Panc1 (cell line): ENCODE data around the gene SLC6A6. TPM values are rescaled to one million over a fixed set of nuclear protein-coding genes. Genes with fewer than 3 reads are reported as not detected.
A peak's percentile ranks its signal among the peaks of the same experiment; 100 is the strongest.

ENCODE experiments used
- ATAC-seq: fragments of 200-7000 bp; cut with Tn5 transposase; 2 replicates; pipeline ENCODE4 v1.9.1; 2020; ENCODE audit warnings: mild to moderate bottlenecking, moderate library complexity
- BruUV-seq: library from RNA; stranded (reverse); fragments of 400-500 nt; replicated peaks from 2 replicates; lab custom pipeline; 2021; lab: Mats Ljungman, UMichigan
- CTCF ChIA-PET: fragments of 300-600 bp; sonication (Branson Sonifier 250); formaldehyde crosslinking; loops from one replicate; lab custom pipeline; 2022; ENCODE audit warnings: antibody characterized with exemption; lab: Charles Lee
- POLR2A ChIA-PET: fragments of 300-600 bp; sonication (Branson Sonifier 250); formaldehyde crosslinking; loops from one replicate; lab custom pipeline; 2022; ENCODE audit warnings: antibody characterized with exemption; lab: Charles Lee
- DNase-seq: peaks from one replicate; pipeline ENCODE4 v3.0.0-alpha.2; 2010; ENCODE audit warnings: low read depth, low spot score
- H3K27ac ChIP-seq: 2 replicates; pipeline ENCODE4 v1.5.1; 2011; ENCODE audit warnings: mild to moderate bottlenecking, low read length, inconsistent platforms
- H3K27me3 ChIP-seq: fragments of 200-500 bp; sonication (Bioruptor generic); 2 replicates; pipeline ENCODE4 v1.6.0; 2014; ENCODE audit warnings: low read length, inconsistent platforms; ENCODE audit not compliant: control insufficient read depth, insufficient read depth
- H3K36me3 ChIP-seq: fragments of 200-500 bp; sonication (Bioruptor generic); 2 replicates; pipeline ENCODE4 v1.5.1; 2014; ENCODE audit warnings: inconsistent platforms, mild to moderate bottlenecking, low read length, moderate library complexity; ENCODE audit not compliant: control insufficient read depth, insufficient read depth
- H3K4me1 ChIP-seq: 2 replicates; pipeline ENCODE4 v1.5.1; 2011; ENCODE audit warnings: inconsistent platforms, mild to moderate bottlenecking, low read length, moderate library complexity; ENCODE audit not compliant: control insufficient read depth, insufficient read depth
- H3K4me3 ChIP-seq, 2 experiments: 2 replicates each; pipeline ENCODE4 v1.5.1; 2011 to 2012; ENCODE audit warnings: low read depth in 2 of 2, low read length in 2 of 2, mild to moderate bottlenecking in 2 of 2, inconsistent platforms in 1 of 2, moderate library complexity in 1 of 2
- H3K9me3 ChIP-seq: fragments of 200-500 bp; sonication (Bioruptor generic); 2 replicates; pipeline ENCODE4 v1.5.1; 2014; ENCODE audit warnings: low read depth, mild to moderate bottlenecking, inconsistent platforms, low read length, moderate library complexity; ENCODE audit not compliant: control insufficient read depth, insufficient read depth
- POLR2AphosphoS5 ChIP-seq: IDR thresholded peaks from 2 replicates; pipeline ENCODE4 v1.6.1; 2012; ENCODE audit warnings: mild to moderate bottlenecking, low read depth, low read length, moderate library complexity
- SIN3A ChIP-seq: IDR thresholded peaks from 2 replicates; pipeline ENCODE4 v1.6.1; 2012; ENCODE audit warnings: low read depth, mild to moderate bottlenecking, low read length, moderate library complexity, borderline replicate concordance; ENCODE audit not compliant: insufficient read depth
- TCF7L2 ChIP-seq: IDR thresholded peaks from 2 replicates; pipeline ENCODE4 v1.6.1; 2011; ENCODE audit warnings: mild to moderate bottlenecking, low read depth, low read length, inconsistent platforms
- in situ Hi-C: cut with HindIII; loops from 2 replicates; pipeline ENCODE4 v1.10.0; 2016; ENCODE audit warnings: low sequenced_read_pairs, low pct_unique_long_range_greater_than_20kb
- intact Hi-C: fragments of 100-400 bp; cut with micrococcal nuclease; formaldehyde crosslinking; loops from one replicate; pipeline ENCODE4 v1.10.0; 2022; ENCODE audit not compliant: unreplicated experiment
- total RNA-seq: library from RNA; stranded (reverse); gene quantifications from one replicate; pipeline ENCODE4 v1.2.1, GENCODE V29; 2021; ENCODE audit not compliant: unreplicated experiment
- TF ChIP-seq, protein P1 (sequence below), 2 experiments: IDR thresholded peaks; 2 replicates each; pipeline ENCODE4 v1.6.1; 2011 to 2012; ENCODE audit warnings: low read depth in 2 of 2, control low read depth in 1 of 2, low read length in 1 of 2, mild to moderate bottlenecking in 1 of 2, moderate library complexity in 1 of 2; ENCODE audit not compliant: insufficient read depth in 1 of 2
- TF ChIP-seq, protein P2 (sequence below): fragments of 450-650 bp; IDR thresholded peaks from 2 replicates; pipeline ENCODE4 v1.5.1; 2017; ENCODE audit warnings: mild to moderate bottlenecking

SLC6A6 gene
- total RNA-seq, 1 experiment from 2014 or later: 61.0 TPM

DNA sequence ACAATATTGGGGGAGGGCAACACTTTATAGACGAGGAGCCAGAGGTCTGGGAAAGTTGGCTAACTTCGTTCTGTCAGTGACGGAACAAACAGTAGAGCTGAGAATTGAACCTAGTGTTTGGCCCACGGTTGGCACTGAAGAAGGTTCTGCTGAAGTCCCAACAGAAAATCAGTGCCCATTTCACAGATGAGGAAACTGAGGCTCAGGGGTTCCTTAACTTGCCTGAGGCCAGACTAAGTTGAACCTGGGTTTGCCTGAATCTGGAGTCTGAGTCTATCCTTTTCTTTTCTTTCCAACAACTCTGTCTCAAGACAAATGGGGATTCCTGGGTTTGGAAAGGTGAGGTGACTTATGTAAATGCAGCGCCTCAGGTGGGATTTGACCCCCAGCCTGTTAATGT lies 55.1 kb downstream of the SLC6A6 start:
- in situ Hi-C loops: no loop called here
- H3K27me3 ChIP-seq: no peaks in the 10 kb centered on the region
- no TSS peak for BruUV-seq
- DNase-seq (no peak), ATAC-seq (no peak)
- peaks cover 88% of the 10 kb centered on the region for H3K4me1 ChIP-seq
- H3K36me3 ChIP-seq: no peaks in the 10 kb centered on the region
- TF ChIP-seq SIN3A (no peak), POLR2AphosphoS5 (no peak), TCF7L2 (no peak)
- TF ChIP-seq, protein P1, sequence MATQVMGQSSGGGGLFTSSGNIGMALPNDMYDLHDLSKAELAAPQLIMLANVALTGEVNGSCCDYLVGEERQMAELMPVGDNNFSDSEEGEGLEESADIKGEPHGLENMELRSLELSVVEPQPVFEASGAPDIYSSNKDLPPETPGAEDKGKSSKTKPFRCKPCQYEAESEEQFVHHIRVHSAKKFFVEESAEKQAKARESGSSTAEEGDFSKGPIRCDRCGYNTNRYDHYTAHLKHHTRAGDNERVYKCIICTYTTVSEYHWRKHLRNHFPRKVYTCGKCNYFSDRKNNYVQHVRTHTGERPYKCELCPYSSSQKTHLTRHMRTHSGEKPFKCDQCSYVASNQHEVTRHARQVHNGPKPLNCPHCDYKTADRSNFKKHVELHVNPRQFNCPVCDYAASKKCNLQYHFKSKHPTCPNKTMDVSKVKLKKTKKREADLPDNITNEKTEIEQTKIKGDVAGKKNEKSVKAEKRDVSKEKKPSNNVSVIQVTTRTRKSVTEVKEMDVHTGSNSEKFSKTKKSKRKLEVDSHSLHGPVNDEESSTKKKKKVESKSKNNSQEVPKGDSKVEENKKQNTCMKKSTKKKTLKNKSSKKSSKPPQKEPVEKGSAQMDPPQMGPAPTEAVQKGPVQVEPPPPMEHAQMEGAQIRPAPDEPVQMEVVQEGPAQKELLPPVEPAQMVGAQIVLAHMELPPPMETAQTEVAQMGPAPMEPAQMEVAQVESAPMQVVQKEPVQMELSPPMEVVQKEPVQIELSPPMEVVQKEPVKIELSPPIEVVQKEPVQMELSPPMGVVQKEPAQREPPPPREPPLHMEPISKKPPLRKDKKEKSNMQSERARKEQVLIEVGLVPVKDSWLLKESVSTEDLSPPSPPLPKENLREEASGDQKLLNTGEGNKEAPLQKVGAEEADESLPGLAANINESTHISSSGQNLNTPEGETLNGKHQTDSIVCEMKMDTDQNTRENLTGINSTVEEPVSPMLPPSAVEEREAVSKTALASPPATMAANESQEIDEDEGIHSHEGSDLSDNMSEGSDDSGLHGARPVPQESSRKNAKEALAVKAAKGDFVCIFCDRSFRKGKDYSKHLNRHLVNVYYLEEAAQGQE (IDR thresholded peaks at IDR 0.05; ENCODE audit: insufficient read depth in 1 of 2, low read depth in 2 of 2, low read length in 1 of 2): no peak
- TF ChIP-seq, protein P2, sequence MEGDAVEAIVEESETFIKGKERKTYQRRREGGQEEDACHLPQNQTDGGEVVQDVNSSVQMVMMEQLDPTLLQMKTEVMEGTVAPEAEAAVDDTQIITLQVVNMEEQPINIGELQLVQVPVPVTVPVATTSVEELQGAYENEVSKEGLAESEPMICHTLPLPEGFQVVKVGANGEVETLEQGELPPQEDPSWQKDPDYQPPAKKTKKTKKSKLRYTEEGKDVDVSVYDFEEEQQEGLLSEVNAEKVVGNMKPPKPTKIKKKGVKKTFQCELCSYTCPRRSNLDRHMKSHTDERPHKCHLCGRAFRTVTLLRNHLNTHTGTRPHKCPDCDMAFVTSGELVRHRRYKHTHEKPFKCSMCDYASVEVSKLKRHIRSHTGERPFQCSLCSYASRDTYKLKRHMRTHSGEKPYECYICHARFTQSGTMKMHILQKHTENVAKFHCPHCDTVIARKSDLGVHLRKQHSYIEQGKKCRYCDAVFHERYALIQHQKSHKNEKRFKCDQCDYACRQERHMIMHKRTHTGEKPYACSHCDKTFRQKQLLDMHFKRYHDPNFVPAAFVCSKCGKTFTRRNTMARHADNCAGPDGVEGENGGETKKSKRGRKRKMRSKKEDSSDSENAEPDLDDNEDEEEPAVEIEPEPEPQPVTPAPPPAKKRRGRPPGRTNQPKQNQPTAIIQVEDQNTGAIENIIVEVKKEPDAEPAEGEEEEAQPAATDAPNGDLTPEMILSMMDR: no peak
- H3K9me3 ChIP-seq: no peaks in the 10 kb centered on the region
- peak overlapping the region; percentile 39; the same call in 1 of the 2 replicates for H3K27ac ChIP-seq
- POLR2A ChIA-PET: no interaction called here
- intact Hi-C loops: loop anchor here (10.0 kb wide), 1 partner anchor 53 kb away; the partner anchor contains the start of gene SLC6A6
- H3K4me3 ChIP-seq: no peak overlapping the region
- CTCF ChIA-PET: no interaction called here

DNA sequence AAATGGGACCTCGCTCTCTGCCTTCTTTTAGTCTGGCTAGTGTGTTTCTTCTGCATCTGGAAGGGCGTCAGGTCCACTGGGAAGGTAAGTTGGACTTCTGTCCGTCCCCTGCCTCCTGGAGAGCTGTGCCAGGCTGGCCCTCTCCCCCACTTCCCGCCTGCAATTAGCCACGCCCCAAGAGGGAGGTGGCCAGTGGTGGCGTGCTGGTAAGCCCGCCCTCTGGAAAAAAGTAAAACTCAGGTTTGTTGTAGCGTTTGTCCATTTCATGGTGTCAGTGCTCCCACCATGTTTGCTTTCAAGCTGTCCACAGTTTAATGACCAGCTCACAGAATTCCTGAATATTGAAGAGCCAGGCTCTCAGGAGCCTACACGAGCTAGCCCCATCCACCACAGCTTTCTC lies 55.6 kb downstream of the SLC6A6 start:
- H3K27ac ChIP-seq: peak overlapping the region; percentile 39; the same call in 1 of the 2 replicates
- peaks cover 84% of the 10 kb centered on the region for H3K4me1 ChIP-seq
- no peak overlapping the region for H3K4me3 ChIP-seq
- DNase-seq (no peak), ATAC-seq (no peak)
- H3K9me3 ChIP-seq: no peaks in the 10 kb centered on the region
- TF ChIP-seq, protein P2: no peak
- TF ChIP-seq POLR2AphosphoS5: no peak
- TF ChIP-seq, protein P1 (IDR thresholded peaks at IDR 0.05; ENCODE audit: insufficient read depth in 1 of 2, low read depth in 2 of 2, low read length in 1 of 2): no peak
- no peak for TF ChIP-seq SIN3A
- no peak for TF ChIP-seq TCF7L2
- POLR2A ChIA-PET: no interaction called here
- in situ Hi-C loops: no loop called here
- intact Hi-C loops: loop anchor here (10.0 kb wide), 1 partner anchor 53 kb away; the partner anchor contains the start of gene SLC6A6
- no peaks in the 10 kb centered on the region for H3K27me3 ChIP-seq
- no peaks in the 10 kb centered on the region for H3K36me3 ChIP-seq
- CTCF ChIA-PET: interaction anchor here (0.6 to 1.3 kb wide), 2 partner anchors 10 to 255 kb away, joined by 3 to 5 read pairs; no protein-coding TSS in a partner anchor
- BruUV-seq: no TSS peak
